ENCODE data around the gene COPZ2.
"Not testable (repeated sequence)": the region's sequence is repeated elsewhere in the genome, so short reads cannot be mapped to it uniquely, and the experiment has no call there.

The COPZ2 gene

GRCh38 chr17:48027322-48027981 lies 10.1 kb downstream of the COPZ2 start:
- DNase-seq, result no peak

- peak; percentile 75 for DNase-seq
Observed at GRCh38 chr17:48026502-48027321, 10.9 kb downstream of the COPZ2 start.

DNA sequence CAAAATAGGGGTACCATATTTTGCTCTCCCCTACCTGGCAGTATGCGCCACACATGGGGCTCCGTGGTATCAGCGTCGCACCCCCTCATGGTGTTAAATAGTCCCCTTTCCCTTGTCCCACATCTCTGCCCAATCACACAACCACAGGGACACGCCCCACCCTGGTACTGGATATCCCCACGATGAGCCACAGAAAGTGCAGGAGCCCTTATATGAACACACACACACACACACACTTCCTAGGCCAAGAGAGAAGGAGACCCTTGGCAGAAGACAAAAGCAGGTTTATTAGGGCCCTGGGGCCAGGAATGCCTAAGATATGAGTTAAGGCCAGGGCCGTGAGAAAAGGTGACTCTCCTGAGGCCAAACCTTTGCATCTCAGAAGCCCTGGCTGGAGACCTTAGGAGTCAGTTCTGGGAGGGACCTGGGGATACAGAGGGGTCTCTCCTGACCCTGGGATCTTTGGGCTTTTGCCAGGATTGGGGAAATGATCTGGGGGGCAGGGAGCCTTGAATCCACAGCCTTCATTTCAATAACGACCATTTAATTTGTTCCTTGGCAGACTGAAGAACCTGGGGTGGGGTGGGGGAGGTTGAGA lies 11.6 kb downstream of the COPZ2 start:
- DNase-seq, result no peak

DNA sequence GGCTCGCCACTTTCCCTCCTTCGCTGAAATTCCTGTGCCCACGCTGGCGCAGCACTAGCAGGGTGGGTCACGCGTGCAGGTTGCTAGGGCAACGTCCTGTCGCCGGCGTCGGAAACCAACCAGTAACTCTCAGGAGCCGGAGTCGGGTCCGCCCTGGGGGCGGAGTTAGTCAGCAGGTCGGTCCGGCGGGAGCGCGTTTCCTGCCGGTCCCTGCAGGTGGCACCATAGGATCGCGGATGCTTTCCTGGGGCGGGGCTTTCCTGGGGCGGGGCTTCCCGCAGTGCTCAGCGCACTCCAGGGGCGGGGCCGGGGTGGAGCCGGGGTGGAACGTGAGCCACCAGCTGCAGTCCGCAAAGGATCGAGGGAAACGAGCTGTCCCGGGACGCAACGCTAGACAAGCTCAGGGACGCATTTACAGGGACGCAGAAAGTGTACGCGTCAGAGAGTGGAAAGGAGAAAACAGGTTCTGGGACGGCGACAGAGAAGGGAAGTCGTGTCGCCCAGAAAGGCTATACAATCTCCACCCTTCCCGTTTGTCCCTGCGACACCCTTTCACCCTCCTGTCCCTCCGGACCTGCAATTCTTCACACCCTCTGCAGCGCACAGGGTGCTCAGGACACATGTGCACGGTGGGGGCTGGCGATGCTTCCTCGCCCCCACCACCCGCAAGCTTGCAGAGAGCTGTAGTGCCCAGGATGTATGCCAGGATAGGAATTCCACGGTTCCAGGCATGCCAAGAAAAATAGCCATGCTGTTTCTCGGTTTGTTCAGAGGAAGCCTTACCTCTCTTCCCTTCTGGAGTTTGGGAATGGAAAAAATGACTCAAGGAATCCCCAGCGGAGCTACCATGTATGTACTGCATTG lies 12.3 kb downstream of the COPZ2 start:
- peak; percentile 96 for DNase-seq

GRCh38 chr17:48024149-48025039 lies 13.2 kb downstream of the COPZ2 start:
- DNase-seq, result peak; percentile 55

DNA sequence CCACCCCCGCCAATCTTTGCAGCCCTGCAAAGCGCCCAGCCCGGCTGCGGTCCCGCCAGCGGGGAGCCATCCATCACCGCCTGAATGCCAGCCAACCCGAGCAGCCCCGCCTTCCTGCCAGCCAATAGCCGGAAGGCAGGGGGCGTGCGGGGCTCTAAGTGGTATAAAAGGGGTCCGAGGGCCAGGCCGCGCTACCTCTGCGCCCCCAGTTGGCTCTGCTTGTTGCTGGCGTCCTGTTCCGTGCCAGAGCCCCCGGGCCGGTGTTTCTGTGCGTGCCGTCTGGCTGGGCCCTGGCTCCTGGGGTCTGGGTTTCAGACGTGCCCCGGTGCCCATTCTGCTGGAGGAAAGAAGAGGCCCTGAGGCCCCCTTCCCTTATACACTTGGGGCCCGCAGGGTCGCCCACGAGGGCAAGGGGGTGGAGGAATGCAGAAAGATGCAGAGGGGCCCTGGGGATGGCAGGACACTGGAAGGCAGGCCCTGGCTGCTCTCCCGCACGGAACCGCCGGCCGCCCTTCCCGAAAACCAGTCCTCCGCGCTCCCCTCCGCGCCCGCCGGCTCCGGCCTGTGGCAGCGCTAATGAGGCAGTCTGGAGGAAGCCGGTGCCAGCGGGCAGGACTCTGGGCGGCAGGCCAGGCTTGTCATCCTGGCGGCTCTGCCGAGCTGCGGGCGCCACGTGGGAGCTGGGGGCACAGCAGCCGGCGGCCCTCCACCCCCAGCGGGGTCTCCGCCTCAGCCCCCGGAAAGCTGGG lies 14.0 kb downstream of the COPZ2 start:
- DNase-seq, result peak; percentile 89

DNA sequence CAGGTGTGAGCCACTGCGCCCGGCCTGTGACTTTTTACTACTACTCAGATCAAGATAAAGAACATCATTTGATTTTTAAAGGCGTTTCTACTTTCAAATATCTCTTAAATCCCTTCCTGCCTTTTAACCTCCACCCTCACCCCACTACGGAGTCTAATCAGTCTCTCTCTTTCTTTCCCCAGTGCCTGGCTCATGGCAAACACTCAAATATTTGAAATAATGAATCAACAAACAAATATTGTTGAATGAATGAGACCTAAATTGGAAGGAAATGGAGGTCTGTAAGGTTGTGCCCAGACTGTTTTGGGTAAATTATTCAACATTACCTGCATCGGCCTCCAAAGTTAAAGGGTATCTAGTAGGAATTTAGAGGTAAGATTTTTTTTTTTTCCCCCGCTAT lies 14.7 kb downstream of the COPZ2 start:
- no peak for DNase-seq

DNA sequence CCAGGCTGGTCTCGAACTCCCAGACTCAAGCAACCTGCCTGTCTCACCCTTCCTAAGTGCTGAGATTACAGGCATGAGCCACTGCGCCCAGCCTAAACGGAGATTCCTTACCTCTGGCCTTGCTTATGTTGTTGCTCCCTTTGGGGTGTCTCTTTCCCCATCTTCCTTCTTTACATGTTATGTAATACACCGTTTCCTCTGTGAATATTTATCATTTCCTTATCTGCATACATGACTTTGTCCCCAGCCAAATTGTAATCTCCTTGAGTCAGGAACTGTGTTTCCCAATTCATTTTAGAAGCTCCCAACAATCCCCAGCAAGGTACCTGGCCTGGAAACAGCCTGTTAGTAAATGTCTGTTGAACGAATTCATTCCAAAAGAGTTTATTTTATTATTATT lies 15.7 kb downstream of the COPZ2 start:
- DNase-seq, result no peak

- not testable (repeated sequence) for DNase-seq
Observed at GRCh38 chr17:48017817-48018158, 19.8 kb downstream of the COPZ2 start.

GRCh38 chr17:48016112-48016511 lies 21.5 kb downstream of the COPZ2 start:
- DNase-seq, result no peak

GRCh38 chr17:48014595-48015111 lies 22.9 kb downstream of the COPZ2 start:
- no peak for DNase-seq

GRCh38 chr17:48013876-48014594 lies 23.6 kb downstream of the COPZ2 start:
- no peak for DNase-seq

- peak; percentile 59 for DNase-seq
Observed at GRCh38 chr17:48012654-48013053, 24.9 kb downstream of the COPZ2 start.

DNA sequence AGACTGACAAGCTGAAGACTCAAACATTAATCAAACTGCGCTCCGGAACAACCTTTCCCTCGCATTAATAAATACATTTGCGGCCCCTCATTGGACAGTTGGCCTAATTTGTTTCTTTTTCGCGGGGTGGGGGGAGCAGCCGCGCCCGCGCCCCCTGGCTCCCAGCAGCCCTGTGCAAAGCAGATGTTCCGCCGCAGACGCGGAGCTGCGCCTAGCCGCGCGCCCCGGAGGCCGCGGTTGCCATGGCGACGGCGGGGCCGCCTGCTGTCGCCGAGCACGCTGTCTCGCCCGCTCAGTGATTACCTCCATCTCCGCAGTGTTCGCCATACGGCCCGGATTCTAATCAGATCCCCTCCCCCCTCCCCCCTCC lies 25.5 kb downstream of the COPZ2 start:
- DNase-seq, result peak; percentile 91

DNA sequence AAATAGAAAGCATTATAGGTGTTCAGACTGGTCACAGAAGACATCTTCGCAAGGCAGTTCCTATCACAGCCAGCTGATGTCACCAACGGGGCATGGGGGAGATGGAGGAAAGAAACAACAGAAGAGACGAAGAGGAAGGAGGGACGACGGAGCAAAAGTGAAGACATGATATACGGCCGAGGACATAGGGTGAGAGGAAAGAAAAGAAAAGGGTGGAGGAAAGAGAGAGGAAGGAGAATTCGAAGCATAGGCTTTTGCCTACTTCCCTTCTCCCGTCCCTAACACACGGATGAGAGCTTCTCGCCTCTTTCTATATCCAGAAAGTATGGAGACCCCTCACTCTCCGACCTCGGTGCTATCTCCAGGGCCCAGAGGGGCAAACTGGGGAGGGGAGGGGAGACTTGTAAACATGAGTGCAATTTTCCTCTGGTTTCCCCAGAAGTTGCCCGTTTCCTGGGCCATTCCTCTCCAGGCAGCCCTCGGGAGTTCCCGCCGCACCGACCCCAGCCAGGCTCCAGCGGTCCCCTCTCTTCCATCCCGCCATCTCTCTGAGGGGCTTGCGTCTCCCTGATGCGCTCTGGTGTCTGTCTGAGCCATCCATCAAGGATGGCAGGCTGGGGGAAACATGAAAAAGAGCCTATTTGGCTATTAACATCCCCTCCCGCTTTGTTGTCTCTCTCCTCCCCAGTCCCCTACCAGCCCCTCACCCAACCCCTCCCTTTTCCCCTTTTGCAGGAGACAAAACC lies 26.0 kb downstream of the COPZ2 start:
- peak; percentile 69 for DNase-seq

GRCh38 chr17:48010193-48010592 lies 27.4 kb downstream of the COPZ2 start:
- no peak for DNase-seq

DNA sequence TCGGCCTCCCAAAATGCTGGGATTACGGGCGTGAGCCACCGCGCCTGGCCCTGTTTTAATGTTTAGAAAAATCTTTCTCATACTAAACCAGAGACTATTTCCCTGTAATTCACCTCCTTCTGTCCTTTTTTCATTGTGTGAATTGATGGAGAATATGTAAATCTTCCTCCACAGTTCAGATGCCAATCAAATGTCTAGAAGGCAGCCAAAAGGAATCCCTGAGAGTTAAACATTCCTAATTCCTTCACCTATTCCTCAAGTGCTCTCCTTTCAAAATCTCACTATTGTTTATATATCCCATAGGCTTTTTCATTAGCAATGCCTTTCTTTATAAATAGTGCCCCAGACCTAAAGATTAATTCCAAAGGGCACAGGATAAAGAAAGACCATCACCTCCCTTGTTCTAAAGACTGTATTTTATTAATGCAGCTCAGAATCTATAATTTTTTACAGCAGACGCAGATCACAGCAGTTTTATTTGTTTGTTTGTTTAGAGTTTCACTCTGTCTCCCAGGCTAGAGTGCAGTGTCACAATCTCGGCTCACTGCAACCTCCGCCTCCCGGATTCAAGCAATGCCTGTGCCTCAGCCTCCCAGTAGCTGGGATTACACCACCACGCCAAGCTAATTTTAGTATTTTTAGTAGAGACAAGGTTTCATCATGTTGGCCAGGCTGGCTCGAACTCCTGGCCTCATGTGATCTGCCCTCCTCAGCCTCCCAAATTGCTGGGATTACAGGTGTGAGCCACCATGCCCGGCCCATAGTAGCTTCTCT lies 30.5 kb downstream of the COPZ2 start:
- no peak for DNase-seq

DNA sequence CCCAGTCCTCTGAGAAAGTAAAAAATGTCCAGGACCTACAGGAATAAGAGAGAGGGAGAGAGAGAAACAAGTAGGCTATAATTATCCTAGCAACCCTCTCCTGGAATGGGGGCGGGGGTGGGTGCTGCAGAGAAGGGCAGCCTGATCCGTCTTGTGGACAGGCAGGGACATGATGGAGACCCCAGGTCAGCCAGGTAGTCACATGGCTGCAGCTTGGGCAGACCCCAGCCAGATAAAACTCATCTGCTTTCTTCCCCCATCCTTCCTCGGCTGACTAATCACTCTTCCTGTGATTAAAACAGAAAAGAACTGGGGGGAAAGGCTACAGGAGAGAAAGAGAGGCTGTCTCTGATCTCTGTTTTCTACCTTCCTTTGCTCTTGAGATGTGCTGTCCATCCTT lies 32.6 kb downstream of the COPZ2 start:
- DNase-seq, result no peak

Data from NCI-H1092 treated with DMSO at 0.1 percent for 48 hours (cell line).